HPDE6-E6E7 (cell line): ENCODE measurements around the gene TOP1.
"Not testable (repeated sequence)": the region's sequence is repeated elsewhere in the genome, so short reads cannot be mapped to it uniquely, and the experiment has no call there.

Experiments
- DNase-seq: peaks from one replicate; pipeline ENCODE4 v3.0.0; 2011; ENCODE audit warnings: missing footprints; ENCODE audit errors: extremely low spot score

TOP1 gene

DNA sequence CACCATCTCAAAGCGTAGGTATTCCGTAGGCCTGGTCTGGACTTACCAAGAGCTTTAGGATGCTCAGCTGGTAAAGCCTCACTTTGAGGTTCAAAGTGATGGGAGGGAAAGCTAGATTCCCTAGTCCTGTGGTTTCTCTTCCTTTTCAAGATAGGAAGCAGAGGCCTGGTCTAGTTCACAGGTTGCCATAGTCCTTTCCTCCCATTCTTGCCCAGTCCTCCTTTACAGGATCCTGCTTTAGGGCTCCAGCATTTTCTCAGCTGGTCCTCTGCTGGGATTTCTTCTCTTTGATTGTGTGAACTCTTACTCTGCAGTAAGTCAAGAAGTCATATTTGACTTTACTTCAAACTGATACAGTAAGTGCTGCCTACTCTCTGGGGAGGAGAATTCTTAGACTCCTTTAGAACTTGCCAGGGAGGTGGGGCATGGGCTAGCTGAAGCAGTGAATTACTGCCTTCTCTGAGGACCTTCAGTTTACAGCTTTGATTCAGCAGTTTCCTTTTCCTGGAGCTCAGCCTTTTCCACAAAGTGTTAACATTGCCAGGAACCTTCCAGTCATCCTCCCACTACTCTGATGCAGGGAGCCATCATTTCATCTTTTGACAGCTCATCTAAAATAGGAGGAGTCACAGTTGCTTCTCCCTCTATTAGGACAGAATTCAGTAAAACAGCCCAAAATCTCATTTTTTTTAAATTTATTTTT, 65.9 kb downstream of the TOP1 start:
- no peak for DNase-seq

DNA sequence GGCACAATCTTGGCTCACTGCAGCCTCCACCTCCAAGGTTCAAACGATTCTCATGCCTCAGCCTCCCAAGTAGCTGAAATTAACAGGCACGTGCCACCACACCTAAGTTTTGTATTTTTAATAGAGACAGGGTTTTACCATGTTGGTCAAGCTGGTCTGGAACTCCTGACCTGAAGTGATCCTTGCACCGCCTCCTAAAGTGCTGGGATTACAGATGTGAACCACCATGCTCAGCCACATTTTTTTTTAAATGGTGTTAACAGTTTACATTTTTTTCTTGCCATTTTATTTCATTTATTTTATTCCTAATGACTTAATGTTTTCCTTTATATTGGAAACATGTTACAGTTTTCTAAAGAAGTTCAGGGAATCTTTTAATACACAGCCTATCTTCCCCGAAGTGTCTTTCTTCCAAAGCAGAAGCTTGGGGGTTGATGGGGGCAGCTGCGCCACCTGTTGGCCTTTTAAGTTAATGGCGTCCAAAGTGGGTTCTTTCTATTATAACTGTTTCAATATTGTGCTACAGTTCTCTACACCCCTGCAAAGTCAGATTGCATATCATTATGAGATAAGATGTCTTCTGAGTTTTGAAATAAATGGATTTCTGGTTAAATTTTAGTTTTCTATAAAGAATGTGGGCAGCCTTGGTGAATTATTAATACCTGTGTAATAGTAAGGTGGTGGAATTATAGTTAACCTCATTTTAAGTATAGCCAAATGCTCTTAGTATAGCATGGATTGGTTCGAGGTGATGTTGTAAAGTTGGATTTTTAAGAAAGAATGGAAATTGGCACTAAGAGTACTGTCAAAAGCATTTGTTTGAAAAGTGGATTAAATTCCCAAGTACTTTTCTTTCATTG, 66.7 kb downstream of the TOP1 start:
- DNase-seq: peak; percentile 64

- no peak for DNase-seq
Measured at GRCh38 chr20:41098703-41099250, 70.2 kb downstream of the TOP1 start.

DNA sequence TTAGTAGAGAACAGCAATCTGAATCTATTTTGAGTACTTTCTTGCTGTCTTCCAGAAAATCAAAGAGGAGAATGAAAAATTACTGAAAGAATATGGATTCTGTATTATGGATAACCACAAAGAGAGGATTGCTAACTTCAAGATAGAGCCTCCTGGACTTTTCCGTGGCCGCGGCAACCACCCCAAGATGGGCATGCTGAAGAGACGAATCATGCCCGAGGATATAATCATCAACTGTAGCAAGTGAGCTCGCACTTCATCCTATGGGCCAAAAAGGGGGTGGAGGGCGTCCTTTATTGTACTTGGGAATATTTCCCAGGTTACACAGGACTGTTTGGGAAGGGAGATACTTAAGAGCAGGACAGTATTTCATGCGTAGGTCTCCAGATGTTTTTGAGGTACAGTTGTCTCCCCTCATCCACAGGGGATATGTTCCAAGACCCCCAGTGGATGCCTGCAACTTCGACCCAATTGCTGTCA, 71.4 kb downstream of the TOP1 start:
- DNase-seq: no peak

GRCh38 chr20:41101660-41102059, 73.0 kb downstream of the TOP1 start:
- DNase-seq: no peak

DNA sequence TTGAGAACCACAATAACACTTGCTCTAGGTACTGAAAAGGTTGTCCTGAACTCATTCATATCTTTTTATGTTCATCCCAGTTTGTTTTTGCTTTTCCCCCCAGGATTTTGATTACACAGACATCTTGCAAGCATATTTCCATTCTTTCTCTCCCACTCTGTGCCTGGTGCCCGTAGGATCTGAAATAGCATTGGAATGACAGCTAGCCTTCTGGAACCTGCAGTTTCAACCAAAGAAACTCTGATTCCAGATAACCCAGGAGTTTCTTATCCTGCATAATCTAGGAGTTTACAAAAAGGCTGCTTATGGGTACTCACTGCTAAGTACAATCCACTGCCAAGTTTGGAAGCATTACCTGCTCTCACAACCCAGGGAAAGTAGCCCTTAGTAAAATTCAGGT, 79.9 kb downstream of the TOP1 start:
- DNase-seq: no peak

DNA sequence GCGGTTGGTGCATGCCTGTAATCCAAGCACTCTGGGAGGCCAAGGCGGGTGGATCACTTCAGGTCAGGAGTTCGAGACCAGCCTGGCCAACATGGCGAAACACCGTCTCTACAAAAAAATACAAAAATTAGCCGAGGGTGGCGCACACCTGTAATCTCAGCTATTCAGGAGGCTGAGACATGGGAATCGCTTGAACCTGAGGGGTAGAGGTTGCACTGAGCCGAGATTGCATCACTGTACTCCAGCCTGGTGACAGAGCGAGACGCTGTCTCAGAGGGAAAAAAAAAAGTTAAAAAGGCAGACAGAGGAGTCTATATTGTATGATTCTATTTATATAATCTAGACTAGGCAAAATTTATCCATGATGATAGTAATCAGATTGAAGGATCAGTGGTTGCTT, 81.4 kb downstream of the TOP1 start:
- DNase-seq: no peak

DNA sequence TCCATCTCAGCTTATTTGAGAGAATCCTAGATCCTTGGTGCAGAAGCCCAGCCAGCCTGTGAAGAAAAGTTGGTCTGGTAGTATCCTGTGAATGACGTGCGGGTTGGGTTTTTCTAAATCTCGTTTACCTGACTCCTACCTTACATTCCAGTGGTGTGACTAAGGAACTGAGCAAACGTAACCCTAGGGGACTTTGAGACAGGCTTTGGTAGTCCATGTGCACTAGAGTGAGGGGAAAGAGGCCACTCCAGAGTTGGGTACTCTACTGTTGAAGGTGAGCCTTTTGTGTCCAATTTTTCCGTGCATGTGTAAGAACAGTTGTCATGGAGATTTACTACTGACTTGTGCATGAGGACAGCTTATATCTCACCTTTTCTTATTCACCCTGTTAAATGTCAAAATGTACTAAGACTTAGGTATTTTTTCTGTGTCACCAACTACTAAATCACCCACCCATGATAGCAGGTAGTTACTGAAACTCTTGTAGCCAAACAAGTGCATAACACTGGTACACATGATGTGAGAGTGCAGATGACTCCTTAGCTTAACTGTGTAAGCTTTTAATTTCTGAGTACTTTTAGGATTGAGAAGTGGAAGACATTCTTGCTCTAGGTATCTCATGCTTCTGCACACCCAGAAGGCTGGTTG, 82.4 kb downstream of the TOP1 start:
- DNase-seq: no peak

- no peak for DNase-seq
Measured at GRCh38 chr20:41111578-41111951, 82.9 kb downstream of the TOP1 start.

DNA sequence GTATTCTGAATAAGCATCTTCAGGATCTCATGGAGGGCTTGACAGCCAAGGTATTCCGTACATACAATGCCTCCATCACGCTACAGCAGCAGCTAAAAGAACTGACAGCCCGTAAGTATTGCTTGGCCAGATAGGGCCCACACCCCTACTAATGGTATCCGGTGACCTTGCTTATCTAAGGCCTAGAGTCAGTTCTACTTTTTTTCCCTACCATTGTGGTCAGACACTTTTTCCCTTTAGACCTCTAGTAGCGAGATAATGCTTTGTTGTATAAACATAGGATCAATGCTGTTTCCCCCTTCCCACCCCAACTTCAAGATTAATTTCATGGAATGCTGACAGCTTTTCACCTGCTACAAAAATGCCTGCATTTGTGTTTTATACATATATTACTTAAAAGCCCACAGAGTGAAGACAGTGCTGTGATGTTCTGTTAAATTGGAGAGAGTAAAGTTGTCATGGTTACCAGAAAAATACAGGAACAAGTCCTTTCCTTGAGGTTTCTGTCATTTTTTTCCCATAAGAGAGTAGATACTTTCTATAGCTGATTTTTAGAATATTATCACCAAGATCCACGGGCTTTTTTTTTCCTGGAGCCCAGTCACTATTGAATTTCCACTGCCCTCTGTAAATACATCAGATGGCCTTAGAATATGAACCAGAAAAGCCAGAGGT, 87.8 kb downstream of the TOP1 start:
- no peak for DNase-seq

DNA sequence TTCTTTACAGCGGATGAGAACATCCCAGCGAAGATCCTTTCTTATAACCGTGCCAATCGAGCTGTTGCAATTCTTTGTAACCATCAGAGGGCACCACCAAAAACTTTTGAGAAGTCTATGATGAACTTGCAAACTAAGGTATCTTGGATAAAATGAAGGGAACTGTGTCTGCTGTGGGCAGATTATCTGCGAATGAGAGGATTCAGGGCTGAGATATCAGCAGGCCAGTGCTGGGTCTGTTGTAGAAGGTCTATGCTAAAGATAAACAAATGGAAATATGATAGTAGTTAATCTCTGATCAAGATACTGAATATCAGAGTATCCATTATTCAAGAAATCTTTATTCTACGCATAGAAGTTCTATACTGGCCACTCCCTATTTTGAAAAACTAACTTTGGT, 89.5 kb downstream of the TOP1 start:
- DNase-seq: not testable (repeated sequence)

GRCh38 chr20:41118632-41119031, 90.0 kb downstream of the TOP1 start:
- DNase-seq: no peak

GRCh38 chr20:41119614-41120561, 91.3 kb downstream of the TOP1 start:
- DNase-seq: no peak

DNA sequence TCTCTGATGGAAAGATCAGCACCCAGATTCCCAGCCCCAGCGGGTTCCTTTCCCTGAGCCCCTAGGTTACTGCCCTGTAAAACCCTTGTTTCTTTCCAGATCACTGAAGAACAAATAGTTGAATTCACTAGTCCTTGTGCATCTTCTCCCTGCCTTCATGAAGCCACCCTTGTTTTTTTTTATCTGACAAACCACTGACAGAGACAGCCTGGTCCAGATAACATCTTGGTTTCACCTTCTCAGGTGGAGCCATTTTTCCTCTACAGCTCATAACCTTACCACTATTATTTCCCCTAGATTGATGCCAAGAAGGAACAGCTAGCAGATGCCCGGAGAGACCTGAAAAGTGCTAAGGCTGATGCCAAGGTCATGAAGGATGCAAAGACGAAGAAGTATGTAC, 92.8 kb downstream of the TOP1 start:
- no peak for DNase-seq

DNA sequence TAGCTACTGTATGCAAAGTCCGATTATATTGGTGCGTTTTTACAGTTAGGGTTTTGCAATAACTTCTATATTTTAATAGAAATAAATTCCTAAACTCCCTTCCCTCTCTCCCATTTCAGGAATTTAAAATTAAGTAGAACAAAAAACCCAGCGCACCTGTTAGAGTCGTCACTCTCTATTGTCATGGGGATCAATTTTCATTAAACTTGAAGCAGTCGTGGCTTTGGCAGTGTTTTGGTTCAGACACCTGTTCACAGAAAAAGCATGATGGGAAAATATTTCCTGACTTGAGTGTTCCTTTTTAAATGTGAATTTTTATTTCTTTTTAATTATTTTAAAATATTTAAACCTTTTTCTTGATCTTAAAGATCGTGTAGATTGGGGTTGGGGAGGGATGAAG, 95.0 kb downstream of the TOP1 start:
- DNase-seq: no peak

GRCh38 chr20:41124451-41125094, 96.0 kb downstream of the TOP1 start:
- no peak for DNase-seq

GRCh38 chr20:41125530-41126457, 97.2 kb downstream of the TOP1 start:
- no peak for DNase-seq

- no peak for DNase-seq
Measured at GRCh38 chr20:41126719-41127118, 98.1 kb downstream of the TOP1 start.

- DNase-seq: not testable (repeated sequence)
Measured at GRCh38 chr20:41128317-41128716, 99.7 kb downstream of the TOP1 start.
